CD4-positive, alpha-beta T cell treated with Interleukin-17A for 1 hour (primary cell): Measurements from ENCODE around the gene PID1.

Experiments used
- DNase-seq: peaks from one replicate; pipeline ENCODE4 v3.0.0-alpha.2; 2020

Gene PID1

DNA sequence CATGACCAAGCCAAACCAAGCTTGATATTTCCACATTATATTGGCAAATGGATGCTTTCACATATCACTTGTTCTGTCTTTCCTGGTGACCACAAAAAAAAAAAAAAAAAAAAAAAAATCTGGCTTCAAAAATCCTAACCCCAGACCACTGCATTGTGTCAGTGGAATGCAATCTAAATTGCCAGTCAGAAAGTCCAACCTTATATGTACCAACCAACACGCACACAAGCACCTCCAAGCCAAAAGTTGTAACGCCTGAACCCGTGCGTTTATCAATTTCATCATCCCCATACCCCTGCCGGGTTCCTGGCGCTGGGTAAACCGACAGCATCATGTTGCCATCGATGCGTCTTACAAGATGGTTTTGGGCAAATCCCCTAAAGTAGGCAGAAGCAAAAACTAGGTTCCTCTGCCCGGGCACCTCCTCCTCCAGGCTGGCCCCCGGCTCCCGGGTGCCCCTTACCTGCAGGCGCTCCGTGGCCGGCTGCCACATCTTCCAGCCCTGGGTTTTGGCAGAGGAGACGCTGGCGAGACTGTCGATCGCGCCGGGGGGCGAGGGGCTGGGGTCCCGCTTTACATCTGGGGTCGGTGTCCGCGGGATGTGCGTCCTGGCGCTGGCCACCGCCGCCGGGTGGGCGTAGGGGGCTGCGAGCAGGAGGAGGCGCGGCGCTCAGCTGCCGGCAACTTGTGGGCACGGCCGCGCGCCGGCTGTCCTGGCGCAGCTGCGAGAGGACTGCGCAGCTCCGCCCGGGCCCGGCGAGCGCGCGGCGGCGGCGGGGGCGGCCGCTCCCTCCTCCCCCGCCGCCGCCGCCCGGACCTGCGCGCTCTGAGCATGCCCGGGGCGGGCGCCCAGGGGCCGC is at the start of gene PID1:
Gene PID1, minus strand, starts transcription at position 737 of the 860 bp plus-strand sequence. Its CDS starts 244 bp downstream, at position 493.
- DNase-seq = no peak

DNA sequence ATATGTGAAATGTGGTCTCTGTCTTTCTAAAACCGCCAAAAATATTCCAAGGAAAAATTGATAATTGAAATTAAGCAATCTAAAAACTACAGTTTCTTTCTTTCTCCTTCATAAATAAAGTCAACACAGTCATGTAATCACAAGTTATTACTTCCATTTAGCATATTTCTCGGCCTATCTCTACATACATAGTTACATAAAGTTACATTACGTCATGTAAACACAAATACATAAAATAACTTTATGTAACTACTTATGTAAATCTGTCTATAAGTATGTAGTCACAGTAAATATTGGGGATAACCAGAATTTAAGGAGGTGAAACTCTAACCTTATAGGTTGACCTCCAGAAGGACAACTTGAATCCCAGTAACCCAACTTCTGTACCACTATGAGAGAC is 48.5 kb upstream of the PID1 start:
- DNase-seq = no peak

DNA sequence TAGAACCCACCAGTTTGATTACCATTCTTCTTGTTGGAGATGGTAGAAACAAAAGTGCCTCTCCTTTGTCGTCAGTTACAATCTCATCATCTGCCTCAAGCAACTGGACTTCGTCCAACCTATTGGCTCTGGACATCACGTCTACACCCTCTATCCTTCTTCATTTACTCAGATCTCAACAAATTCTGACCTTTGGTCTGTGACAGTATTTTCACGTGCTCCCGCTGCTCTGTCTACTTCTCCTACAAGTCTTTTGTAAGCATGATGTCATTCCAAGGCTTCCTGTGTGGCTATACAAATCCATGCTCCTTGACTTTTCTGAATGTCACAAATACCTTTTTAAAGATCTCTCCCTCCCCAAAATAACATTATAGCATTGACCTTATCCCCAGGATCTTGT is 43.0 kb upstream of the PID1 start:
- no peak for DNase-seq

- peak; percentile 11 for DNase-seq
Observed at GRCh38 chr2:229313591-229313990, 42.5 kb upstream of the PID1 start.

DNA sequence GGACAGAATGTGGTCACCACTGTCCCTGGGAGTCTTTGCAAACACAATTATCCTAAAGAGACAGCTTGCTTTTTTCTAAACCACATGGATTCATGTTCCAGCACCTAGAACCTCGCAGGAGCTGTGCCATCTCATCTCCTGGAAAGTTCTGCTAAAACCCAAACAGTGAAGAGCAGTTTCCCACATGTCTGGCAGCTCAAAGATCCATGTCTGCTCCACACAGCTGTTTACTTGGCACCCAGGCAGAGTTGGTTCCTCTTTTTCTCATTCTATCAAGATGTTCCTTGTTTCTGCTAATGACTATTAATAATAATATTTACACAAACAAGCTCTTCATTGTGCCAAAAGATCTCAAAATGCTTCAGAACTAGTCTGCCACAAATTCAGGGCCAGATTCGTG is 30.1 kb upstream of the PID1 start:
- DNase-seq = no peak

DNA sequence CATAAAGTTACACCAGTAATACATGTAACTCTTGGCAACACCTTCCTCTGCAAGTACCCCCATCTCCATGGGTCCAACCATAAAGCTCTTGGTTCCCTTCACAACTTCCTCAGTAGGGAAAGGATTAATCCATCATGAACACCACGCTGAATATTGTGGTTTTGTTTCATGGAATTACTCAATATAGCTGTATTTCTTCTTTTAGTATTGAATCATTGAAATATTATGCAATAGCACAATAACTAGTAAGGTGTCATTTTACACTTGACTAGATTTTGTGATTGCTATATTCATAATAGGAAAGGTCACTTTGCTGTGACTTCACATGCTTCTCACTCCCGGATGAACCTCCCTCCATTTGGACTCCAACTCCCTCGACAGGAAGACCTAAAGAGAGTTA is 29.7 kb upstream of the PID1 start:
- DNase-seq = peak; percentile 3

DNA sequence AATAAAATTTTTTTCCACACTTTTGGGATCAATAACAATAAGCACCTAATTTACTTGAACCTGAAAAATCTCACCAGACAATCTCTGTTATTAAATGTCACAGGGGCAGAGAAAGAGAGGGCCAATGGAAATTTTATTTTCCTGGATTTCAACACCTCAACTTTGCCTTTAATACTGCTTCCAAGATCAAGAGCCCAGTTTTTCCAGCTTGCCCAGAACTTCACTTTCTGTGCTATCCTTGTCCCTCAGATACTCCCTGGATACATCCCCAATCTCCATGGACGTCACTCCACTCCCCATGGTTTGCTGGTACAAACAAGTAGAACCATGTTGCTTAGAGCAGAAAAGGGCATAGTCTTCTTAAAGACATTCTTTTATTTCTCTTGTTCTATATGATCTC is 29.3 kb upstream of the PID1 start:
- no peak for DNase-seq

DNA sequence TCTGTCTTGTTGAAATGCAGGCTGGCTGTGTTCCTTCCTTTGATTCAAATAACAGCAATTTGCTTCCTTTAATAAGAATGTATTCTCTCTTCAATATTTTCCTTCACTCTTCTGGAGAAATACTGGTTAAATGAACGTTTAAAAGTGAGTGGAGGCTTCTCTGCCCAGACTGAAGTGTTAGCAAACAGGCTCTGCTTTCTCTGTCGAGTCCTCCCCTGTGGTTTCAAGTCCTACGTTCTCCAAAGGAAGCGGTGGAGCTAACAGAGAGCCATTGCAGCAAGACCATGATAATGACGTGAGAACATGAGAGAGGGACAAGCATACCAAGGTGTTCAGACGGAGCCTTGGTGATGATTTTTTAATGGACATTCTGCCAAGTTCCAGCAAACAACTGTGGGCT is 26.2 kb upstream of the PID1 start:
- no peak for DNase-seq

GRCh38 chr2:229296536-229296935 is 25.4 kb upstream of the PID1 start:
- no peak for DNase-seq

DNA sequence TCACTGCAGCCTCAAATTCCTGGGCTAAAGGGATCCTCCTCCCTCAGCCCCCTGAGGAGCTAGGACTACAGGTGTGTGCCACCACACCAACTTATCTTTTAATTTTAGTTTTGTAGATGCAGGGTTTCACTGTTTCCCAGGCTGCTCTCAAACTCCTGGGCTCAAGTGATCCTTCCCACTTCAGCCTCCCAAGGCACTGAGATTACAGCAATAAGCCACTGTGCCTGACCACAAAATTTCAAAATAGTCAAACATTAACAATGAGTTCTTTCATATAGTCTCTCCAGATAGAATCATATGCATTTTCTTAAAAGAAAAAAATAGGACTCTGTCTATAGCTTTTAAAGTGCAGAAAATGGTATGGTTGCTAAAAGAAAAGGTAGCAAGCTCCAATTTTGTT is 24.9 kb upstream of the PID1 start:
- no peak for DNase-seq

DNA sequence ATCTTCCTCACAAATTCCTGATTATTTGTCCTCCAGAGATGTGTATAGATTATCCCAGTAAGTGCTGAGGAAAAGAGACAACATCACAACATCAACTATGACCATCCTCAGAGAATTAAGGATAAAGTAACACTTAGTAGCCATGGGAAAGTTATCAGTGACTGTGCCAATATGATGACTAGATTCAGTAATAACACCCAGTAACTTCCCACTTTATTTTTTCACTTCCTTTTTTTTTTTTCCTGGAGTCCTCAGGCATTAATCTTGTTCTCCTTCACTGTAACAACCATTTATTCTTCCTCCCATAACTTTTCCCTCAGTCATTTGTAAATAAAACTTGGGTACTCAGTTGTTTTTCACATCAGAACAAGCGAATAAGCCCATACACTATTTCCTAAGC is 16.7 kb upstream of the PID1 start:
- no peak for DNase-seq

DNA sequence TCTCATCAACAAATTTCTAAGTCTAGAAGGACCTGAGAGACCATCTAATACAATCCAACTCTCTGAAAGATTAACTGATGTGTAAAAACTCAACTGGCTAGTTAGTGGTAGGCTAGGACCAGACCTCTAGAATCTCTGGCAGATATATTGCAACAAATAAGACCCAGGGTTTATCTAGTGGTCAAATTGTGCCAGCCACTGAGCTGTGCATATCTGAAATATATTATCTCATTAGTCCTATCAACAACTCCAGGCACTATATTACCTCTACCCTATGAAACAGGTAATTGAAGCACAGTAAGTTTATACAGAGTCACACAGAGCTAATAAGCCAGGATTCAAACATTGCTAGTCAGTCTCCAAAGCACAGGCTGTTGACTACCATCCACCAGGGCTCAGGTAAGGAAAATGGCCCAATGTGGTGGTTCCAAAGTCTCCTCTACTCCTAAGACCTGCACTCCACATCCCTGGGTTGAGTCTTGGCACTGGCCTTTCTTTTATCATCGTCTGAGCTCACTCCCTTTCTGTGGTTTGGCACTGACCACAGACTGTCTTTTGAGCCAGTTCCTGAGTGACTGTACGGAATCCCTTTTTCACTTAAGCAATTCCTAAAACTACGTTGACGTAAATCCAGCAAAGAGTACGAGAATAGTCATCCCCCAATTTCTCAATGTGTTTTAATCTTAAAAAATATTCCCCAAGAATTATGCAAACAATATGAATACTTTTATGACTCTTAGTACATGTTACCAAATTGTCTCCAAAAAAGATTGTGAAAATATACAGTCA is 11.9 kb upstream of the PID1 start:
- peak; percentile 4 for DNase-seq

- DNase-seq = no peak
Observed at GRCh38 chr2:229279516-229279915, 8.4 kb upstream of the PID1 start.

DNA sequence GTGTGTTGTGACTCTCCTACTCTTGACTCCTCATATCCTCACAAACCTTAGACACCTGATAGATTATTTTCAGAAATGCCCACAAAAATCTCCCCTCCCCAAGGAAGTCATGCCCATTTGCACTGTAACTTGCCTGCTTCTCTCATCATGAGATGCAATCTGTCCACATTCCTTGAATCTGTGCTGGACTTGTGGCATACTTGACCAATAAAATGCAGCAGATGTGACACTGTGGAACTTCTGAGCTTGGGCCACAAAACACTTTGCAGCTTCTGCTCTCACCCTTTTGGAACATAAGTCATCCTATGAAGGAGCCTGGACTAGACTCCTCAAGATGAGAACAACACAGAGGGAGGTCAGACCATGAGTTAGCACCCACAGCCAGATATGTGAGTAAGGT is 4.4 kb upstream of the PID1 start:
- DNase-seq = no peak

DNA sequence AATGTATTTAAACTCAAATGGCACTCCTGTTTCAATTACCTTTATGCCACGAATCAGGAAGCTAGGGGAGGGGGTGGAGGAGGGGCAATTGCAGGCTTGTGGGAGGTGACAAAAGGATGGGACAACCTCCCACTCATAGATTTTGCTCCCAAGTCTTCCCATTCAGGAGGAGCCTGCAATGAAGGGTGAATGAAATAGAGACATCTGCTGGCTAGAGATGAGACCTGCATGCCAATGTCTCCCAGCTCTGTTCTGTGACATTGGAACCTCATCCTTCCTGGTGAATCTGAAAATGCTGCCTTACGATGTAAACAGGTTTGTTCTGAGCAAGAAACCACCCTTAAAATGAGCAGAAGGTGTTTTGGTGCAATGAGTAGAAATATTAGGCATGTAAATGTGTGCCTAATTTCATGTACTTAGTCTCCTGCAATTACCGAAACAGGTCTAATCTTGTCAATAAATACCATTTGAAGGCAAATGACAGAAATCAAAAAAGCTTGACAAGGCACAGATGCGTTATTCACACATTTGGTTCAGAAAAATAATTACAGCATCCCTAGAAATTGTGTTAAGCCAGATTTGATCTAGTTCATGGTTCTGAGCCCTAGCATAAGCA is 2.7 kb upstream of the PID1 start:
- peak; percentile 0 for DNase-seq

DNA sequence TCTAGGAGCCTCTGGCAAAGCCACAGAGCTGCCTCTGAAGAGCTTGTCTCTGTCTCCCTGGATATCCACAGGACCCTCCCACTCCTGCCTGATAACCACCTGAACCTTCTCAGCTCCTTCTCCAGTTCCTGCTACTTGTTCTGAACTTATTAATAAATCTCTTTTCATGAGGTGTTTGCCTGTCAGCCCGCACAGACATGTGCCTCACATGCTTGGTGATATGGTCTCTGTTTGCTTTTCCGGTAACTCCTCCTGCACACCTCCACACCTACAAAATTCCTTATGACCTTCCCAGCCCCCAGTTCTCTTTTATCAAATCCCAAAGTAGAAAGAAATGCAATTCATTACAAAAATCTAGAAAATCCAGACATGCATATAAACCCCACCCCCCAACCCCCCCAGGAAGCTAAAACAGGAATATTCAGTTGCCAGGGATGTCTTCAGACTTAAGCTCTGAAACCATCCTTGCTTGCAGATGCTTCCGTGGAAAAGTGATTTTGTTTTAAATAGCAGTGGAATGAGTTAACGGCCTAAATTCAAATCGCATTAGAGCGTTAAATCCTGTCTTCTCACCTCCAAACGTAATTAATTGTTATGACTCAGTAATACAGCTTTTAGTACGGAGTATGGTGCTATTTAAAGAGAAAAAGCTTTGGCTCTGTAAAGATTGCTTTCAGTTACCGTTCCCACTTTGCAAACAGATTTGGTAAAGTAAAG is 2.1 kb upstream of the PID1 start:
- DNase-seq = no peak

- DNase-seq = no peak
Observed at GRCh38 chr2:229269941-229270340, 1.1 kb downstream of the PID1 start.

GRCh38 chr2:229269146-229269545 is 1.9 kb downstream of the PID1 start:
- no peak for DNase-seq

DNA sequence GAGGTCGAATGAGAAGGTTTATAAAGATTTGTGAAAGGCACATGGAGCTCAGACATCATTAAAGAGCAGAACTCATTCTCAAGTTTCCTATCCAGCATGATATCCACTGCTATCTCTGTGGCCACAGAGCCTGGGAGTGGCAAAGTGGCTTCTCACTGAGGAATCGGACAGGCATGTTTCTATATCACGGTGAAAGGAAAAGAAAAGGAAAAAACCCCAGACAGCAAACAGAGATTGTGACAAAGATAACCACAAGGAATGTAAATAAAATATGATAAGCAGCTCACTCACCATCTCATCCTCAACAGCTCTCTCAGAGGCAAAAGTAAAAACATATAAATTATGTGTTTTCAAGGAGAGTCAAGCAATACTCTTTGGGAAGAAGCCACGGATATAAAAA is 2.5 kb downstream of the PID1 start:
- DNase-seq = no peak

DNA sequence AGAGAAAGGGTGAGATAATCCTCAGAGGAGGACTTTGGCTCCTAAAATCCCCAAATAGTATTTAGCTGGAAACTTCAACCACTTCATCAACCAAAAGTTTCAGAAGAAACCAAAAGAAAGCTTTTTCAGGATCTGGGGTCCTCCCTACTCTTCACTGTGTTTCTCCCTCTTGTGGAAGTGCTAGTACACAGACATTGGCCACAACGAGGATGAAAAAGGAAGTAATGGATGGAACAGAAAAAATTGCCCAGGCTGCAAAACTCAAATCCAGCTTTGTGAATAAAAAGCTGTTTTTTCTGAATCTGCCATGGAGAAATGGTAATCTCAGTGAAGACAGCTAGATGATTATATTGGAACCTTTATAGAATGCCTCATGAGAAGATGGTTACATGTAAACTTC is 4.0 kb downstream of the PID1 start:
- DNase-seq = no peak

DNA sequence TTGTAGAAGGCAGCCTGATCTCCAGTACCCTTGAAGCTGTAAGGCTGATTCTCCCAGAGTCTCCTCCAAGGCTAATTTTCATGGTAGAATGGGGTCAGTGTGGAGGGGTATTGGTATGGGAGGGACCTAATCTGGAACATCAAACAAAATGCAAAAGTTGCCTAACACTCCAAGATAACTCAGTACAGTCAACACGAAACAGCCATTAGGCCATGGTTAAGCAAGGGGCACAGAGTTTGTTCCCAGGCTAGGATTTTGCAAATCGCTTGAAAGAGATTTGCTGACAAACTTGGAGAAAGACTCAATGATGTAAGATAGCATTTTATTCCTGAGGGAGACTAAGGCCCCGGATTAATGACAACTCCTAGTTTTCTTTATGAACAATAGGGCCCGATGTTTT is 5.4 kb downstream of the PID1 start:
- no peak for DNase-seq

DNA sequence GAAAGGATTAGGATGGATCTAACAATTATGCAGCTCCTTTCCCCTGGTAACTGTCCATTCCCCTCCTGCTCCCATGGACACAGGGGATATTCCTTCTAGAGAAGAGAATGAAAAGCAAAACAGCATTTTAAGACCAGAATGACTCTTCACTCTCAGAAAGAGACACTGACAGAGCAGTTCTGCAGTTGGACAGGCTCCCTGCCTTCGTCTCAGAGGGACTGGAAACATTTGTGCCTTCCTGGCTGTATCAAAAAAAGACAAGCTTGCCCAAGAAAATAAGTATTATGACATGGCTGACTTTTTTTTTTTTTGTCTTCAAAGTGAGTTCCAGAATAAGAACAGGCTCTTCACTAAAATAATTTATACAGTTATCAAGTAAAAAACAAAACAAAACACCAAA is 9.5 kb downstream of the PID1 start:
- no peak for DNase-seq

DNA sequence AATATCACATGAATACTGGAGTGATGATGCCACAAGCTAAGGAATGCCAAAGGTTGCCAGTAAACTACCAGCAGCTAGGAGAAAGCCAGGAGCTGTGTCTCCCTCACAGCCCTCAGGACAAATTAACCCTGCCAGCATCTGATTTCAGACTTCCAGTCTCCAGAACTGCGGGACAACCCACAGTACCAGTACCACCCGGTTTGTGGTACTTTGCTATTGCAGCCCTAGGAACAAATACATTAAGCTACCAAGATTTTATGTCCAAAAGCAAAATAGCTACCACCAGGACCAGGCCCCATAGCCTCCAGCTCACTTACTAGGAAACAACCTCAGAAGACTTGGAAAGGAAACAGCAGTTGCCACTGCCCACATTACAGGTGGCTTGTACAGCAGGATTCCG is 10.0 kb downstream of the PID1 start:
- DNase-seq = no peak
